GM10248 (cell line): ENCODE results near the gene TEPSIN.

Experiments
- CTCF ChIA-PET: fragments of 300-600 bp; sonication (Branson Sonifier 250); formaldehyde crosslinking; extraction: SDS; loops from one replicate; lab custom pipeline; 2021; ENCODE audit warnings: antibody characterized with exemption; lab: Yijun Ruan, JAX
- POLR2A ChIA-PET: fragments of 350-650 bp; sonication (Branson Sonifier 250); formaldehyde crosslinking; extraction: SDS; loops from one replicate; lab custom pipeline; 2020; ENCODE audit warnings: antibody characterized with exemption; lab: Yijun Ruan, JAX
- DNase-seq: peaks from one replicate; pipeline ENCODE4 v3.0.0; 2012; ENCODE audit errors: extremely low spot score
- CTCF ChIP-seq: IDR thresholded peaks from 2 replicates; pipeline ENCODE4 v1.5.1; 2012; ENCODE audit warnings: mild to moderate bottlenecking, low read depth; ENCODE audit errors: extremely low read depth, missing control alignments, control extremely low read depth

Gene TEPSIN

GRCh38 chr17:81257533-81257932 is 18.7 kb upstream of the TEPSIN start:
- no peak for TF ChIP-seq CTCF
- ChIA-PET CTCF (interaction anchor here (1.5 kb wide), 2 partner anchors 38 to 227 kb away, joined by 3 to 5 read pairs; partner anchors contain the start of gene SLC38A10), POLR2A (no interaction called here)
- no peak for DNase-seq

GRCh38 chr17:81256616-81257015 is 17.8 kb upstream of the TEPSIN start:
- POLR2A ChIA-PET, result no interaction called here
- TF ChIP-seq CTCF, result no peak
- no peak for DNase-seq
- CTCF ChIA-PET, result interaction anchor here (1.5 kb wide), 2 partner anchors 39 to 228 kb away, joined by 3 to 5 read pairs; partner anchors contain the start of gene SLC38A10

GRCh38 chr17:81254955-81255717 is 16.3 kb upstream of the TEPSIN start:
- no peak for DNase-seq
- POLR2A ChIA-PET, result no interaction called here
- TF ChIP-seq CTCF, result peak; percentile 20
- CTCF ChIA-PET, result interaction anchor here (0.8 to 3.4 kb wide), 3 partner anchors 16 to 229 kb away, joined by 3 to 41 read pairs (median 4); partner anchors contain the start of genes NDUFAF8 and TEPSIN

- POLR2A ChIA-PET, result no interaction called here
- DNase-seq, result peak; percentile 72
- TF ChIP-seq CTCF, result peak; percentile 64
These were observed 14.7 kb upstream of the TEPSIN start for GRCh38 chr17:81253358-81254131.

GRCh38 chr17:81252987-81253329 is 14.1 kb upstream of the TEPSIN start:
- CTCF ChIA-PET, result interaction anchor here (0.7 to 3.4 kb wide), 16 partner anchors 8 to 349 kb away, joined by 3 to 41 read pairs (median 3); partner anchors contain the start of genes NDUFAF8, SLC38A10 and TEPSIN
- POLR2A ChIA-PET, result no interaction called here
- no peak for DNase-seq
- TF ChIP-seq CTCF, result no peak

More at GRCh38 chr17:81253358-81254131, 14.7 kb upstream of the TEPSIN start:
- CTCF ChIA-PET, result interaction anchor here (0.7 to 3.4 kb wide), 14 partner anchors 9 to 348 kb away, joined by 3 to 41 read pairs (median 3); partner anchors contain the start of gene SLC38A10

GRCh38 chr17:81252326-81252986 is 13.6 kb upstream of the TEPSIN start:
- DNase-seq, result no peak
- no peak for TF ChIP-seq CTCF
- POLR2A ChIA-PET, result no interaction called here
- CTCF ChIA-PET, result interaction anchor here (0.7 to 3.4 kb wide), 17 partner anchors 7 to 349 kb away, joined by 3 to 41 read pairs (median 3); partner anchors contain the start of genes NDUFAF8, SLC38A10 and TEPSIN
